PC-9 (cell line): Measurements from ENCODE around the gene CHSY1. TPM values are rescaled to one million over a fixed set of nuclear protein-coding genes. Genes with fewer than 3 reads are reported as not detected.

Source experiments
- BruUV-seq: library from RNA; stranded (reverse); fragments of 400-500 nt; replicated peaks from 2 replicates; lab custom pipeline; 2021; lab: Mats Ljungman, UMichigan
- CTCF ChIA-PET: fragments of 300-600 bp; sonication (Branson Sonifier 250); formaldehyde crosslinking; loops from one replicate; lab custom pipeline; 2022; ENCODE audit warnings: antibody characterized with exemption; lab: Charles Lee
- POLR2A ChIA-PET: fragments of 300-600 bp; sonication (Branson Sonifier 250); formaldehyde crosslinking; loops from one replicate; lab custom pipeline; 2022; ENCODE audit warnings: antibody characterized with exemption; ENCODE audit not compliant: unreplicated experiment; lab: Charles Lee
- DNase-seq, 2 experiments: peaks; one replicate each; pipeline versions ENCODE4 v3.0.0 to v3.0.0-alpha.2; 2015 to 2022; ENCODE audit warnings: mixed read lengths in 1 of 2
- H2AFZ ChIP-seq: fragments of 200-600 bp; sonication (generic); 2 replicates; pipeline ENCODE4 v1.8.1; 2017; ENCODE audit warnings: antibody characterized with exemption
- H3F3A ChIP-seq: fragments of 200-600 bp; sonication (generic); 2 replicates; pipeline ENCODE4 v1.8.1; 2017; ENCODE audit warnings: antibody characterized with exemption, mild to moderate bottlenecking, low read depth; ENCODE audit not compliant: insufficient read depth
- H3K27ac ChIP-seq: fragments of 200-600 bp; sonication (generic); 2 replicates; pipeline ENCODE4 v1.6.1; 2016; ENCODE audit warnings: mixed run types
- H3K27me3 ChIP-seq: fragments of 200-600 bp; sonication (generic); 2 replicates; pipeline ENCODE4 v1.6.1; 2016; ENCODE audit warnings: low read depth, mixed run types; ENCODE audit not compliant: insufficient read depth
- H3K36me3 ChIP-seq: fragments of 200-600 bp; sonication (generic); 2 replicates; pipeline ENCODE4 v1.6.1; 2016; ENCODE audit warnings: low read depth, mixed run types
- H3K4me1 ChIP-seq: fragments of 200-600 bp; sonication (generic); replicated peaks from 2 replicates; pipeline ENCODE4 v1.6.1; 2016; ENCODE audit warnings: mixed run types; ENCODE audit not compliant: insufficient read depth
- H3K4me2 ChIP-seq: fragments of 200-600 bp; sonication (generic); 2 replicates; pipeline ENCODE4 v1.6.1; 2017; ENCODE audit warnings: mixed run types
- H3K4me3 ChIP-seq: fragments of 200-600 bp; sonication (generic); 2 replicates; pipeline ENCODE4 v1.6.1; 2016; ENCODE audit warnings: mixed run types
- H3K79me2 ChIP-seq: fragments of 200-600 bp; sonication (generic); 2 replicates; pipeline ENCODE4 v1.6.1; 2017; ENCODE audit warnings: low read depth, mixed run types
- H3K9me2 ChIP-seq: fragments of 200-600 bp; sonication (generic); 2 replicates; pipeline ENCODE4 v1.8.1; 2017; ENCODE audit warnings: mild to moderate bottlenecking; ENCODE audit not compliant: insufficient read depth
- H3K9me3 ChIP-seq: fragments of 200-600 bp; sonication (generic); 2 replicates; pipeline ENCODE4 v1.8.1; 2016; ENCODE audit warnings: low read depth; ENCODE audit not compliant: insufficient read depth
- H4K20me1 ChIP-seq: fragments of 200-600 bp; sonication (generic); 2 replicates; pipeline ENCODE4 v1.8.1; 2017; ENCODE audit not compliant: insufficient read depth
- EZH2 ChIP-seq: fragments of 200-600 bp; sonication (generic); IDR thresholded peaks from 2 replicates; pipeline ENCODE4 v1.8.0; 2017; ENCODE audit warnings: antibody characterized with exemption, low read depth
- intact Hi-C: fragments of 100-400 bp; cut with micrococcal nuclease; formaldehyde crosslinking; loops from one replicate; pipeline ENCODE4 v1.10.0; 2022; ENCODE audit not compliant: unreplicated experiment
- total RNA-seq: library from RNA; stranded (reverse); gene quantifications from 2 replicates; pipeline ENCODE4 v1.2.3, GENCODE V29; 2021
- TF ChIP-seq, protein P1 (sequence below): fragments of 200-600 bp; sonication (generic); conservative IDR thresholded peaks from 2 replicates; pipeline ENCODE4 v1.6.1; 2017; ENCODE audit warnings: mixed run types, antibody characterized with exemption, mild to moderate bottlenecking, moderate library complexity

Gene CHSY1
- total RNA-seq, 1 experiment from 2014 or later: 10.7 TPM

DNA sequence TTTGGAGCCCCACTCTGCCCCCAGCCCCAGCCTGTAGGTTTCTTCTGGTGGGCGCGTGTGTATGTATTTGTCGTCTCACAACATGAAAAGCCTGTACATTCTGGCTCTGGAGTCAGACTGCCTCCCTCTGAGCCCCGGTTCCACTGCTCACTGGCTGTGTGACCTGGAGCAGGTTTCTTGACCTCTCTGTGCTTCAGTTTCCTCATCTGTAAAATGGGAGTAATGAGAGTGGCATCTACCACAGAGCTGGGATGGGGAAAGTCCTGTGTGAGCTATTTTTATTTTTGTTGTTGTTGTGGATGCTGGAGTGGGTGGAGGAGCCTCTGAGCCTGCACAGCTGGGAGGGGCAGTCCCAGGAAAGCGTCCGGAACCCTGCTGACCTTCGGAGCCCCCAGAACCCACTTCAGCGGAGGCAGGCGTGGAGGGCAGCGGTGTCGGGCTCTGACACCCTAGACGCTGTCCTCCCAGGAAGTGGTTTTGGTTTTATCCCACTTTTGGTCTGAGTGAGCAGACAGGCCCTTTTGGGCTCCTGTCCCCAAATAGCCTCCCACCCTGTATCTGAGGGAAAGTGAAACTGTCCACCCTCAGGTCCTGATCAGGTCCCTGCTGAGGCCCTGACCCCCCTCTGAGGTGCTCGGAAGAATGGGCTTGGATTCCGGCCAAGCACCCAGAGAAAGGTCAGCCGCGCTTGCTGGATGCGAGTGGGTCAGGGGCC lies 103.5 kb downstream of the CHSY1 start:
- CTCF ChIA-PET: no interaction called here

DNA sequence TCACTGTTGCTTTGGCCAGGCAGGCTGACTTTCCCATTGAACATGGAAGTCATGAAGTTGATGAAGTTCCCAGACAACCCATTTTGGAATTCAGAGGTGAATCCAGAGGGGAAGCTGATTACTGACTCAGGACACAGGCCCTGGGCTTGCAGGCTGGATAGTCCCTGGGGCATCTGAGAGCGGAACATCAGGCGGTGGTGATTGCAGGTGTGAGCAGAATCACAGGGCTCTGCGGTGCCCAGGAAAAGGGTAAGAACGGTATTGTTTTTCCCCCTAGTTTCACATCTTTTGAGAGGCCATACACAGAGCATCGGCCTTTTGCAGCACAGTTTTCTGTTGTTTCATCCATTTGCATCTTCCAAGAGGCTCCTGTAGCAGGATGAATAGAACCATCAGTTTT lies 104.7 kb downstream of the CHSY1 start:
- intact Hi-C loops: no loop called here

More for the DNA sequence above, 103.5 kb downstream of the CHSY1 start:
- H3K4me3 ChIP-seq: no peak overlapping the region
- no peaks in the 10 kb centered on the region for H3K79me2 ChIP-seq
- H3K27ac ChIP-seq: no peak overlapping the region
- POLR2A ChIA-PET: no interaction called here
- no peaks in the 10 kb centered on the region for H3K9me2 ChIP-seq
- H3K9me3 ChIP-seq: no peaks in the 10 kb centered on the region
- no peak for DNase-seq
- TF ChIP-seq, protein P1, sequence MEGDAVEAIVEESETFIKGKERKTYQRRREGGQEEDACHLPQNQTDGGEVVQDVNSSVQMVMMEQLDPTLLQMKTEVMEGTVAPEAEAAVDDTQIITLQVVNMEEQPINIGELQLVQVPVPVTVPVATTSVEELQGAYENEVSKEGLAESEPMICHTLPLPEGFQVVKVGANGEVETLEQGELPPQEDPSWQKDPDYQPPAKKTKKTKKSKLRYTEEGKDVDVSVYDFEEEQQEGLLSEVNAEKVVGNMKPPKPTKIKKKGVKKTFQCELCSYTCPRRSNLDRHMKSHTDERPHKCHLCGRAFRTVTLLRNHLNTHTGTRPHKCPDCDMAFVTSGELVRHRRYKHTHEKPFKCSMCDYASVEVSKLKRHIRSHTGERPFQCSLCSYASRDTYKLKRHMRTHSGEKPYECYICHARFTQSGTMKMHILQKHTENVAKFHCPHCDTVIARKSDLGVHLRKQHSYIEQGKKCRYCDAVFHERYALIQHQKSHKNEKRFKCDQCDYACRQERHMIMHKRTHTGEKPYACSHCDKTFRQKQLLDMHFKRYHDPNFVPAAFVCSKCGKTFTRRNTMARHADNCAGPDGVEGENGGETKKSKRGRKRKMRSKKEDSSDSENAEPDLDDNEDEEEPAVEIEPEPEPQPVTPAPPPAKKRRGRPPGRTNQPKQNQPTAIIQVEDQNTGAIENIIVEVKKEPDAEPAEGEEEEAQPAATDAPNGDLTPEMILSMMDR: no peak
- no peak for TF ChIP-seq EZH2
- no peak overlapping the region for H3K4me2 ChIP-seq
- H4K20me1 ChIP-seq: no peaks in the 10 kb centered on the region
- no peaks in the 10 kb centered on the region for H3K27me3 ChIP-seq
- H3F3A ChIP-seq: no peaks in the 10 kb centered on the region
- H3K4me1 ChIP-seq: no peaks in the 10 kb centered on the region
- no peak overlapping the region for H2AFZ ChIP-seq
- BruUV-seq: no TSS peak
- intact Hi-C loops: no loop called here
- no peaks in the 10 kb centered on the region for H3K36me3 ChIP-seq

DNA sequence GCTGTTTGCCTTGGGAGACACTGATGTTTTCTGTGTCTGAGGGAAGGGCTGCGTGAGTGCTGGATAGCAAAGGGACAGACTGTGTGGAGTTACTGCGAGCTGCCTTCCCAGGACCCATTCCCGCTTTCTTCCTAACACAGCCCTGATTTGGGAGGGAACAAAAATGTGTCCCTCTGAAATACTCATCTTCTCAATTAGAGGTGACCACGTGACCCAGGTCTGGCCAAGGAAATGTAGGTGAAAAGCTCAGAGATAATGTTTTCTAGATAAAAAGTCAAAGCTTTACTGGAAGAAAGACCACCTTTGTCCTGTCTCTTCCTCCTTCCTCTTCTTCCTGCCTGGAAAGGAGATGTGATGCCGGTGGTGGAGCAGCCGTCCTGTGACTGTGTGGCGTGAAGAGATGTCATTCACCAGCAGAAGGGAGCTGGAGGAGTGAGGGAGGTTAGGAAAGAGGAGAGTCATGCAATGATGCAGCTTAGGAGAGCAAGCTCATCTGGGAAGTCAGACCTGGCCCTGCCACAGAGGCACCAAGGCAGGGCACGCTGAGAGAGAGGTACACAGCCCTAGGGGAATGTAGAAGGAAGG lies 105.6 kb downstream of the CHSY1 start:
- H4K20me1 ChIP-seq: no peaks in the 10 kb centered on the region
- ChIA-PET CTCF (interaction anchor here (0.6 kb wide), 1 partner anchor 31 kb away, joined by 3 read pairs; no protein-coding TSS in a partner anchor), POLR2A (no interaction called here)
- H3F3A ChIP-seq: no peaks in the 10 kb centered on the region
- no peak overlapping the region for H3K27ac ChIP-seq
- no peak overlapping the region for H2AFZ ChIP-seq
- no peaks in the 10 kb centered on the region for H3K9me3 ChIP-seq
- DNase-seq: no peak
- TF ChIP-seq, protein P1: no peak
- TF ChIP-seq EZH2: no peak
- H3K79me2 ChIP-seq: no peaks in the 10 kb centered on the region
- no peaks in the 10 kb centered on the region for H3K27me3 ChIP-seq
- H3K36me3 ChIP-seq: no peaks in the 10 kb centered on the region
- H3K9me2 ChIP-seq: no peaks in the 10 kb centered on the region
- H3K4me3 ChIP-seq: no peak overlapping the region
- no TSS peak for BruUV-seq
- H3K4me2 ChIP-seq: no peak overlapping the region
- intact Hi-C loops: no loop called here
- no peaks in the 10 kb centered on the region for H3K4me1 ChIP-seq

More for the DNA sequence above, 104.7 kb downstream of the CHSY1 start:
- Histone ChIP-seq H3K9me2 (no peaks in the 10 kb centered on the region), H3K27me3 (no peaks in the 10 kb centered on the region), H3K79me2 (no peaks in the 10 kb centered on the region), H3K4me1 (no peaks in the 10 kb centered on the region), H3F3A (no peaks in the 10 kb centered on the region), H2AFZ (no peak overlapping the region), H3K36me3 (no peaks in the 10 kb centered on the region), H3K4me2 (no peak overlapping the region), H3K4me3 (no peak overlapping the region), H3K27ac (no peak overlapping the region), H3K9me3 (no peaks in the 10 kb centered on the region), H4K20me1 (no peaks in the 10 kb centered on the region)
- no peak for DNase-seq
- CTCF ChIA-PET: no interaction called here
- POLR2A ChIA-PET: no interaction called here
- BruUV-seq: no TSS peak
- TF ChIP-seq EZH2: no peak
- TF ChIP-seq, protein P1: no peak
